BE2C (cell line): ENCODE measurements around the gene CHTF8.

ENCODE experiments used
- DNase-seq: peaks from one replicate; pipeline ENCODE4 v3.0.0-alpha.2; 2020
- H3K27me3 ChIP-seq: fragments of 250-450 bp; sonication (Bioruptor Pico); 2 replicates; pipeline ENCODE4 v1.5.1; 2020; ENCODE audit warnings: mild to moderate bottlenecking
- H3K36me3 ChIP-seq: fragments of 250-450 bp; sonication (Bioruptor Pico); 2 replicates; pipeline ENCODE4 v1.5.1; 2020; ENCODE audit warnings: mild to moderate bottlenecking
- H3K4me1 ChIP-seq: fragments of 250-450 bp; sonication (Bioruptor Pico); 2 replicates; pipeline ENCODE4 v1.5.1; 2020
- H3K4me3 ChIP-seq: 2 replicates; pipeline ENCODE4 v1.5.1; 2011; ENCODE audit warnings: low read depth, low read length
- H3K9me3 ChIP-seq: fragments of 250-450 bp; sonication (Bioruptor Pico); 2 replicates; pipeline ENCODE4 v1.5.1; 2020
- TF ChIP-seq, protein P1 (sequence below): IDR thresholded peaks from 2 replicates; pipeline ENCODE4 v1.5.1; 2012; ENCODE audit warnings: mild to moderate bottlenecking, low read depth, low read length

The CHTF8 gene

DNA sequence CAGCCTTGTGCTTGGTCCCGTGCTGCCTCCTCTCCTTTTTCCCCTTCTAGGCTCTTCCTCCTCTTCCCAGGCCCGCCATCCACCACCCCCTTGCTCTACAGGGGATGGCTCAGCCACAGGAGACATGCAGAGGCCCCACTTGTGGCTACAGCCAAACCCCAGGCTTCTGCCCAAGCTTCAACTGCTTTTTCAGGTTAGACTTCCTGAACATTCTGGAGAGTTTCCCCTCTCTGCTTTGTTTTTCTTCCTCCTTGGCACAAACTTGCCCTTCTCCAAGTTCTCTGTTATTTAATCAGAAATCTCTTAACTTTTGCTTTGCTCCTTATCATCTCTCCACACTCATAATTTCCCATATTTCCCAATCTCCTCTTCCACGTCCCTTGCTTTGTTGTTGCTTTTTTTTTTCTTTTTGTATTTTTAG, 45.2 kb downstream of the CHTF8 start:
- Histone ChIP-seq H3K36me3 (no peaks in the 10 kb centered on the region), H3K9me3 (no peaks in the 10 kb centered on the region), H3K27me3 (no peaks in the 10 kb centered on the region), H3K4me1 (peaks cover 10% of the 10 kb centered on the region), H3K4me3 (no peak overlapping the region)
- TF ChIP-seq, protein P1, sequence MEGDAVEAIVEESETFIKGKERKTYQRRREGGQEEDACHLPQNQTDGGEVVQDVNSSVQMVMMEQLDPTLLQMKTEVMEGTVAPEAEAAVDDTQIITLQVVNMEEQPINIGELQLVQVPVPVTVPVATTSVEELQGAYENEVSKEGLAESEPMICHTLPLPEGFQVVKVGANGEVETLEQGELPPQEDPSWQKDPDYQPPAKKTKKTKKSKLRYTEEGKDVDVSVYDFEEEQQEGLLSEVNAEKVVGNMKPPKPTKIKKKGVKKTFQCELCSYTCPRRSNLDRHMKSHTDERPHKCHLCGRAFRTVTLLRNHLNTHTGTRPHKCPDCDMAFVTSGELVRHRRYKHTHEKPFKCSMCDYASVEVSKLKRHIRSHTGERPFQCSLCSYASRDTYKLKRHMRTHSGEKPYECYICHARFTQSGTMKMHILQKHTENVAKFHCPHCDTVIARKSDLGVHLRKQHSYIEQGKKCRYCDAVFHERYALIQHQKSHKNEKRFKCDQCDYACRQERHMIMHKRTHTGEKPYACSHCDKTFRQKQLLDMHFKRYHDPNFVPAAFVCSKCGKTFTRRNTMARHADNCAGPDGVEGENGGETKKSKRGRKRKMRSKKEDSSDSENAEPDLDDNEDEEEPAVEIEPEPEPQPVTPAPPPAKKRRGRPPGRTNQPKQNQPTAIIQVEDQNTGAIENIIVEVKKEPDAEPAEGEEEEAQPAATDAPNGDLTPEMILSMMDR, result no peak
- DNase-seq, result no peak

DNA sequence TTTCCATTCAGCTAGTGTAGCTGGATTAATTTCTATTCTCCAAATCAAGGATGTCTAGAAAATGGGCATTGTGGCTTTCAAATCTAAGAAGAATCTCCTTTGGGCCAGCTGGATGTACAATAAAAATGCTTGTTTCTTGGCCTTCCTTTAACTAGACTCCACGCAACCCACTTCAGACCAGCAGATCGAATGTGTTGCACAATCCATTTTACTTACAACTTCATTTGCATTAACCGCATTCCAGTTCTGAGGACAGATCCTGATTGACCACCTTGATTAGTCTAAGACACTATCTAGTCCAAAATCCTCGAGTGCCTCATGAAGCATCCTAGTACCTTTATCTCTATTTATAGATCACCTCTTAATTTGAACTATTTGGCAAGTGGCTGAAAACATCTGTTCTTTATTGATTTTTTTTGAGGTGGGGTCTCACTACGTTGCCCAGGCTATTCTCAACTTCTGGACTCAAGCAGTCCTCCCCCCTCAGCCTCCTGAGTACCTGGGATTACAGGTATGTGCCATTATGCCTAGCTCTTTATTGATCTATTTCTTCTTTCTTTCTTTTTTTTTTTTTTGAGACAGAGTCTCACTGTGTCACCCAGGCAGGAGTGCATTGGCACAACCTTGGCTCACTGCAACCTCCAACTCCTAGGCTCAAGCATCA, 47.2 kb downstream of the CHTF8 start:
- no peak for DNase-seq
- H3K27me3 ChIP-seq, result no peaks in the 10 kb centered on the region
- H3K9me3 ChIP-seq, result no peaks in the 10 kb centered on the region
- TF ChIP-seq, protein P1, result no peak
- H3K4me1 ChIP-seq, result peaks cover 10% of the 10 kb centered on the region
- no peaks in the 10 kb centered on the region for H3K36me3 ChIP-seq
- H3K4me3 ChIP-seq, result no peak overlapping the region

DNA sequence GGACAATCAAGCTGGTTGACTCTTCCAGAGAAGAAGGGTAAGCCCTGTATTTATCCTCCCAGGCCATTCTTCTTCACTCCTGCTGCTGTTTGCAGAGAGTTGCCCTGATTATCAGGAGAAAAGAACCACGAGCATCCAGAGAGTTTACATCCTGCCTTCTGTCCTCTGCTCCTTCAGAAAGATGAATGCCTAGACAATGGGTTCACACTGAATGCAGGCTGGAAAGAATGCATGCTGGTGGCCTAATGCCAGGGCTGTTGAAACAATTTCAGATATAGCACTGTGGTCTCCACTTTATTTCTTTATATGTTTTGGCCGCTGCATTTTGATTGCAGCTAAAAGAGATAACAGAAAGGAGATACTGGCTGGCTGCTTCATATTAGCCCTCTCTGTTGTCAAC, 48.1 kb downstream of the CHTF8 start:
- H3K36me3 ChIP-seq, result no peaks in the 10 kb centered on the region
- no peaks in the 10 kb centered on the region for H3K9me3 ChIP-seq
- TF ChIP-seq, protein P1, result no peak
- H3K4me1 ChIP-seq, result peaks cover 5% of the 10 kb centered on the region; the same call in 1 of the 2 replicates
- no peaks in the 10 kb centered on the region for H3K27me3 ChIP-seq
- no peak for DNase-seq
- H3K4me3 ChIP-seq, result no peak overlapping the region

DNA sequence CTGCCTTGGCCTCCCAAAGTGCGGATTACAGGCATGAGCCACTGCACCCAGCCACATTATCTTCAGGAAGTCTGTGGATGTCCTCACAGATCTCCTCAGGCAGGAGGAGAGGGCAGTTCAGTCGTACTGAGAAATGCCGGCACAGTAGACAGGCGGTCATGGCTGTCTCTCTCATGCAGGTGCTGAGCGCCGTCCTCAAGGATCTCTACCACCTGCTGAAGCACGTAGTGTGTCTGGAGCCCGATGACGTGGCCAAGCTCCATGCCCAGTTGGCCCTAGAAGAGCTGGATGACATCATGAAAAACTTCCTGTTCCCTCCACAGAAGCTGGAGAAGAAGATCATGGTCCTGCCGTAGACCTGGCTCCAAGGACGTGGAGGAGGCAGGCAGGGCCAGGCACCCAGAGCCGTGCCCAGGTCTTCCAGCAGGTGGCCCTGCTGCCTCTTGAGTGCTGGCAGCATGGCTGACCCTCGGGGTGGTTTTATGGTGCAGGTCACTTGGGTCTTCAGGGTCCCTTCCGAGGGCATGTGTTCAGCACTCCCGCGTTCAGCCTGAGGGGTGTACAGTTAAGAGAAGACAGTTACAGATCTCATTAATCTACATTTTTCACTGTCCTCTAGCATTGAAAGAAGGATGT, 49.0 kb downstream of the CHTF8 start:
- TF ChIP-seq, protein P1, result peak; percentile 33
- Histone ChIP-seq H3K36me3 (no peaks in the 10 kb centered on the region), H3K4me1 (no peaks in the 10 kb centered on the region), H3K4me3 (no peak overlapping the region), H3K9me3 (no peaks in the 10 kb centered on the region), H3K27me3 (no peaks in the 10 kb centered on the region)
- no peak for DNase-seq

DNA sequence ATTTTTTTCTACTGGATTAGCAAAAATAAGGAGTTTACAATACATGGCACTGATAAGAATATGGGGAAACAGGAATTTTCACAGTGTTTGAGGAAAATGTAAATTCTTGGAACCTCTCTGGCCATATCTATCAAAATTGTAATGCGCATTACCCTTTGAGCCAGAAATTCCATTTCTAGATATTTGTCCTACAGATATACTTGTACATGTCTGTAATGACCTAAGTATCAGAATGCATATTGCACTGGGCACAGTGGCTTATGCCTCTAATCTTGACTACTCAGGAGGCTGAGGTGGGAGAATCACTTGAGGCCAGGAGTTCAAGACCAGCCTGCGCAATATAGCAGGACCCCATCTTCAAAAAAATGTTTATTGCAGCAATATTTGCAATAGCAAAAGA, 52.7 kb downstream of the CHTF8 start:
- no peaks in the 10 kb centered on the region for H3K27me3 ChIP-seq
- no peaks in the 10 kb centered on the region for H3K9me3 ChIP-seq
- no peaks in the 10 kb centered on the region for H3K4me1 ChIP-seq
- TF ChIP-seq, protein P1, result no peak
- no peaks in the 10 kb centered on the region for H3K36me3 ChIP-seq
- no peak for DNase-seq
- H3K4me3 ChIP-seq, result no peak overlapping the region

DNA sequence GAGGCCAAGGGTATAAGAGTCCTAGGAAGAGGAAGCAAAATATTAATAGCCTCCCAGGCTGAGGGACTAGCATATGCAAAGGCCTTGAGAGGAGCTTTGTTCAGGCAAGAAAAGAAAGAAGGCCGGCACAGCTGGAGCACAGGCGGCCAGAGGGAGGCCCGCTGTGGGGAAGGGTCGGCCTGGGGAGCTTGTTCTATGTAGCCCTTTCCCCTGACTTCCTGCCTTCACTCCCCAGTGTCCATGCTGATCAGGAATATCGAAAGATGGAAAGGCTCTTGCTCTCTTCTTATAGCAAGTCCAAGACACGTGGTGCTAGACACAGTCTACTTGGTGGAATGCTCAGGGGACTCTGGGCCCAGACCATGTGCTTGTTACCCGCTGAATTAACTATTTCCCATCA, 54.3 kb downstream of the CHTF8 start:
- no peaks in the 10 kb centered on the region for H3K9me3 ChIP-seq
- H3K36me3 ChIP-seq, result no peaks in the 10 kb centered on the region
- TF ChIP-seq, protein P1, result no peak
- H3K4me3 ChIP-seq, result no peak overlapping the region
- H3K27me3 ChIP-seq, result no peaks in the 10 kb centered on the region
- DNase-seq, result no peak
- H3K4me1 ChIP-seq, result no peaks in the 10 kb centered on the region
